ENCODE data around the gene PTPRG. TPM values are rescaled to one million over a fixed set of nuclear protein-coding genes. Genes with fewer than 3 reads are reported as not detected.

The PTPRG gene
- total RNA-seq, 1 donor from 2014 or later, result 39.6 TPM

GRCh38 chr3:62335196-62335595, 773.8 kb downstream of the PTPRG start:
- H3K4me1 Mint-ChIP-seq (ENCODE audit: low read depth, unreplicated experiment), result no peaks in the 10 kb centered on the region
- H3K36me3 Mint-ChIP-seq (ENCODE audit: low read depth, unreplicated experiment), result no peaks in the 10 kb centered on the region
- Histone ChIP-seq H3K27ac (ENCODE audit: low read depth, low read length) (no peak overlapping the region), H3K4me1 (ENCODE audit: insufficient read depth, low read length) (no peaks in the 10 kb centered on the region), H3K27me3 (ENCODE audit: insufficient read depth, low read length) (no peaks in the 10 kb centered on the region), H3K36me3 (ENCODE audit: insufficient read depth, low read length) (no peaks in the 10 kb centered on the region), H4K20me1 (ENCODE audit: insufficient read depth, low read length) (no peaks in the 10 kb centered on the region), H3K4me2 (ENCODE audit: low read length) (no peak overlapping the region), H3K9ac (ENCODE audit: low read length) (no peak overlapping the region), H3K79me2 (ENCODE audit: insufficient read depth, low read length) (no peaks in the 10 kb centered on the region), H3K4me3 (ENCODE audit: insufficient read depth, low read depth, low read length) (no peak overlapping the region), H3K9me3 (ENCODE audit: insufficient read depth, low read depth, low read length) (no peaks in the 10 kb centered on the region), H2AFZ (ENCODE audit: low read depth, low read length) (no peak overlapping the region)
- FAIRE-seq (no peak), DNase-seq (ENCODE audit: low read depth) (no peak)
- no peaks in the 10 kb centered on the region for H3K27me3 Mint-ChIP-seq (ENCODE audit: low read depth, unreplicated experiment)
- H3K9me3 Mint-ChIP-seq (ENCODE audit: unreplicated experiment), result no peaks in the 10 kb centered on the region
- TF ChIP-seq CTCF (IDR thresholded peaks at IDR 0.05; ENCODE audit: insufficient read depth, low read depth, low read length) (no peak), EZH2 (IDR thresholded peaks at IDR 0.05; ENCODE audit: insufficient read depth, low read length) (no peak)
- H3K27ac Mint-ChIP-seq (ENCODE audit: unreplicated experiment), result no peak overlapping the region
- H3K4me3 Mint-ChIP-seq (ENCODE audit: unreplicated experiment), result no peak overlapping the region

- no peaks in the 10 kb centered on the region for H3K4me1 ChIP-seq (ENCODE audit: insufficient read depth, low read length)
- H3K4me2 ChIP-seq (ENCODE audit: low read length), result no peak overlapping the region
- DNase-seq (ENCODE audit: low read depth) (no peak), FAIRE-seq (no peak)
- no peak overlapping the region for H3K27ac ChIP-seq (ENCODE audit: low read depth, low read length)
- Mint-ChIP-seq H3K36me3 (ENCODE audit: low read depth, unreplicated experiment) (no peaks in the 10 kb centered on the region), H3K4me1 (ENCODE audit: low read depth, unreplicated experiment) (no peaks in the 10 kb centered on the region), H3K27me3 (ENCODE audit: low read depth, unreplicated experiment) (peaks cover 12% of the 10 kb centered on the region), H3K9me3 (ENCODE audit: unreplicated experiment) (peaks cover 6% of the 10 kb centered on the region), H3K27ac (ENCODE audit: unreplicated experiment) (no peak overlapping the region), H3K4me3 (ENCODE audit: unreplicated experiment) (no peak overlapping the region)
- no peaks in the 10 kb centered on the region for H3K27me3 ChIP-seq (ENCODE audit: insufficient read depth, low read length)
- H3K36me3 ChIP-seq (ENCODE audit: insufficient read depth, low read length), result no peaks in the 10 kb centered on the region
- no peaks in the 10 kb centered on the region for H3K9me3 ChIP-seq (ENCODE audit: insufficient read depth, low read depth, low read length)
- H3K79me2 ChIP-seq (ENCODE audit: insufficient read depth, low read length), result no peaks in the 10 kb centered on the region
- H3K4me3 ChIP-seq (ENCODE audit: insufficient read depth, low read depth, low read length), result no peak overlapping the region
- H2AFZ ChIP-seq (ENCODE audit: low read depth, low read length), result no peak overlapping the region
- no peak overlapping the region for H3K9ac ChIP-seq (ENCODE audit: low read length)
- H4K20me1 ChIP-seq (ENCODE audit: insufficient read depth, low read length), result no peaks in the 10 kb centered on the region
- TF ChIP-seq EZH2 (IDR thresholded peaks at IDR 0.05; ENCODE audit: insufficient read depth, low read length) (no peak), CTCF (IDR thresholded peaks at IDR 0.05; ENCODE audit: insufficient read depth, low read depth, low read length) (no peak)
Observed at GRCh38 chr3:62343755-62344154, 782.4 kb downstream of the PTPRG start.
